HCT116 (cell line): ENCODE results near the gene RBM26. TPM values are rescaled to one million over a fixed set of nuclear protein-coding genes. Genes with fewer than 3 reads are reported as not detected.

Experiments
- ATAC-seq: fragments of 200-7000 bp; cut with Tn5 transposase; 2 replicates; pipeline ENCODE4 v1.9.1; 2020; ENCODE audit warnings: mild to moderate bottlenecking, moderate library complexity
- BruUV-seq: library from RNA; stranded (reverse); fragments of 400-500 nt; replicated peaks from 2 replicates; lab custom pipeline; 2021; lab: Mats Ljungman, UMichigan
- CTCF ChIA-PET: fragments of 300-600 bp; sonication (Branson Sonifier 250); formaldehyde crosslinking; loops from one replicate; lab custom pipeline; 2021; ENCODE audit warnings: antibody characterized with exemption; lab: Charles Lee
- POLR2A ChIA-PET: fragments of 300-600, 350-600 bp; sonication (Branson Sonifier 250); formaldehyde crosslinking; loops from one replicate; lab custom pipeline; 2021; ENCODE audit warnings: antibody characterized with exemption; lab: Charles Lee
- RAD21 ChIA-PET, 2 experiments: fragments of 300-600 bp; sonication (Branson Sonifier 250); formaldehyde crosslinking; loops; one replicate each; lab custom pipeline; 2023; ENCODE audit warnings: low total read pairs in 2 of 2; ENCODE audit not compliant: uncharacterized antibody in 2 of 2, unreplicated experiment in 2 of 2, low non-redundant PET in 1 of 2; lab: Charles Lee
- DNase-seq: peaks from one replicate; pipeline ENCODE4 v3.0.0-alpha.2; 2010; ENCODE audit warnings: low read depth, low spot score
- H2AFZ ChIP-seq: fragments of 200-600 bp; shearing (Covaris generic), sonication (generic); 2 replicates; pipeline ENCODE4 v1.6.1; 2017; ENCODE audit warnings: low read depth, mixed run types, mixed read lengths, antibody characterized with exemption, low read length; ENCODE audit not compliant: poor library complexity, severe bottlenecking
- H3K27ac ChIP-seq: 2 replicates; pipeline ENCODE4 v1.5.1; 2012; ENCODE audit warnings: low read depth, low read length
- H3K27me3 ChIP-seq: fragments of 200-600 bp; sonication (generic); 2 replicates; pipeline ENCODE4 v1.6.1; 2016; ENCODE audit warnings: mixed run types, low read length, mixed read lengths; ENCODE audit not compliant: insufficient read depth
- H3K36me3 ChIP-seq, 2 experiments: fragments of 200-500 bp in 1 of 2; fragments of 200-600 bp in 1 of 2; sonication (Bioruptor generic) in 1 of 2; sonication (generic) in 1 of 2; 2 replicates each; pipeline versions ENCODE4 v1.5.1 to v1.6.1; 2014 to 2016; ENCODE audit warnings: low read length in 2 of 2, inconsistent platforms in 1 of 2, mixed read lengths in 1 of 2, mixed run types in 1 of 2; ENCODE audit not compliant: insufficient read depth in 2 of 2, control insufficient read depth in 1 of 2
- H3K4me1 ChIP-seq, 2 experiments: fragments of 200-600 bp in 1 of 2; sonication (generic) in 1 of 2; 2 replicates each; pipeline versions ENCODE4 v1.5.1 to v1.6.1; 2012 to 2017; ENCODE audit warnings: low read length in 2 of 2, inconsistent platforms in 1 of 2, mild to moderate bottlenecking in 1 of 2, mixed read lengths in 1 of 2, mixed run types in 1 of 2, moderate library complexity in 1 of 2; ENCODE audit not compliant: insufficient read depth in 2 of 2, control insufficient read depth in 1 of 2
- H3K4me2 ChIP-seq: fragments of 200-600 bp; sonication (generic); 2 replicates; pipeline ENCODE4 v1.6.1; 2017; ENCODE audit warnings: mixed run types, low read length, mixed read lengths
- H3K4me3 ChIP-seq, 2 experiments: fragments of 200-600 bp in 1 of 2; sonication (generic) in 1 of 2; replicated peaks in 1 of 2; 2 replicates each; pipeline ENCODE4 v1.5.1; 2011 to 2016; ENCODE audit warnings: low read length in 2 of 2, control low read depth in 1 of 2, low read depth in 1 of 2, mild to moderate bottlenecking in 1 of 2, mixed read lengths in 1 of 2, mixed run types in 1 of 2
- H3K79me2 ChIP-seq: fragments of 200-600 bp; sonication (generic); 2 replicates; pipeline ENCODE4 v1.6.1; 2017; ENCODE audit warnings: mild to moderate bottlenecking, mixed run types, low read length, moderate library complexity, mixed read lengths; ENCODE audit not compliant: insufficient read depth
- H3K9ac ChIP-seq: fragments of 200-600 bp; sonication (generic); 2 replicates; pipeline ENCODE4 v1.6.1; 2016; ENCODE audit warnings: low read length, mixed read lengths
- H3K9me2 ChIP-seq: fragments of 200-600 bp; sonication (generic), shearing (Covaris generic); 2 replicates; pipeline ENCODE4 v1.6.1; 2017; ENCODE audit warnings: mixed run types, mild to moderate bottlenecking, moderate library complexity; ENCODE audit not compliant: insufficient read depth
- H3K9me3 ChIP-seq, 2 experiments: fragments of 200-500 bp in 1 of 2; fragments of 200-600 bp in 1 of 2; sonication (Bioruptor generic) in 1 of 2; sonication (generic) in 1 of 2; 2 replicates each; pipeline ENCODE4 v1.6.1; 2014 to 2017; ENCODE audit warnings: low read length in 2 of 2, mixed read lengths in 2 of 2, inconsistent platforms in 1 of 2, low read depth in 1 of 2, mild to moderate bottlenecking in 1 of 2, mixed run types in 1 of 2, moderate library complexity in 1 of 2; ENCODE audit not compliant: control insufficient read depth in 1 of 2, insufficient read depth in 1 of 2
- H4K20me1 ChIP-seq: fragments of 200-600 bp; sonication (generic), shearing (Covaris generic); 2 replicates; pipeline ENCODE4 v1.6.1; 2017; ENCODE audit warnings: mixed run types, mild to moderate bottlenecking, moderate library complexity; ENCODE audit not compliant: insufficient read depth
- CBX3 ChIP-seq: IDR thresholded peaks from 2 replicates; pipeline ENCODE4 v1.6.1; 2012; ENCODE audit warnings: low read depth
- CEBPB ChIP-seq: IDR thresholded peaks from 2 replicates; pipeline ENCODE4 v1.6.1; 2012; ENCODE audit warnings: low read depth
- EGR1 ChIP-seq: IDR thresholded peaks from 2 replicates; pipeline ENCODE4 v1.6.1; 2012; ENCODE audit warnings: low read depth
- ELF1 ChIP-seq: IDR thresholded peaks from 2 replicates; pipeline ENCODE4 v1.6.1; 2012; ENCODE audit warnings: low read depth, borderline replicate concordance
- EZH2 ChIP-seq: fragments of 200-600 bp; sonication (generic); IDR thresholded peaks from 2 replicates; pipeline ENCODE4 v1.6.1; 2017; ENCODE audit warnings: antibody characterized with exemption, mixed run types
- EZH2phosphoT487 ChIP-seq: fragments of 200-600 bp; IDR thresholded peaks from 2 replicates; pipeline ENCODE4 v1.6.1; 2018; ENCODE audit warnings: antibody characterized with exemption, borderline replicate concordance
- FOSL1 ChIP-seq: IDR thresholded peaks from 2 replicates; pipeline ENCODE4 v1.6.1; 2012; ENCODE audit warnings: low read depth
- RAD21 ChIP-seq: IDR thresholded peaks from 2 replicates; pipeline ENCODE4 v1.6.1; 2012; ENCODE audit warnings: low read depth, mild to moderate bottlenecking
- REST ChIP-seq: IDR thresholded peaks from 2 replicates; pipeline ENCODE4 v1.6.1; 2012; ENCODE audit warnings: low read depth
- SP1 ChIP-seq: IDR thresholded peaks from 2 replicates; pipeline ENCODE4 v1.6.1; 2012; ENCODE audit warnings: low read depth
- TCF7L2 ChIP-seq: IDR thresholded peaks from 2 replicates; pipeline ENCODE4 v1.7.0; 2011; ENCODE audit warnings: borderline replicate concordance, inconsistent platforms; ENCODE audit not compliant: insufficient read depth, insufficient read length; ENCODE audit errors: extremely low read depth
- ZFX ChIP-seq: fragments of 450-650 bp; IDR thresholded peaks from 2 replicates; pipeline ENCODE4 v1.6.1; 2017
- intact Hi-C: fragments of 100-400 bp; cut with micrococcal nuclease; formaldehyde crosslinking; loops from 2 replicates; pipeline ENCODE4 v1.10.0; 2022
- total RNA-seq: library from RNA; stranded (reverse); gene quantifications from one replicate; pipeline ENCODE4 v1.2.1, GENCODE V29; 2021; ENCODE audit not compliant: unreplicated experiment
- TF ChIP-seq, protein P1 (sequence below): IDR thresholded peaks from 2 replicates; pipeline ENCODE4 v1.6.1; 2011; ENCODE audit warnings: mild to moderate bottlenecking, low read length, moderate library complexity; ENCODE audit not compliant: insufficient replicate concordance; ENCODE audit errors: extremely low read depth

Gene RBM26
- total RNA-seq, 1 experiment from 2014 or later = 52.5 TPM

DNA sequence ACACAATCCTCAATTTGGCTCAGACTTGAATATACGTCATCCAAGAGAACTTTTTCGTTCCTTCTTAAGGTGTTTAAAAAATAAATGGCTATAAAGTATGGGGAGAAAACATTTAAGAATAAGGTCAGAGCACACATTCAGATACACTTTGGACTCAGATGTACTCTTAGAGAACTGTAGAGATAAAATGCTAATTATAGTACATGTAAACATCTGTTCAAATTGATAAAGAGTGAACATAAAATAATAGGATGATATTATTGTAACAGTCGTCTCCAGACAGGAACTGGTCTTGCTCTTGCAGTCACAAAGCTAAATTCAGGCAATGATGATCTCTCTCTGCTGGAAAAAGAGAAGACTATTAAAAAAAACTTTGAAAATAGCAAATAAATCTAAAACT, 91.4 kb downstream of the RBM26 start:
- RAD21 ChIA-PET = no interaction called here
- Histone ChIP-seq H3K4me3 (no peak overlapping the region), H3K27ac (no peak overlapping the region), H3K4me1 (no peaks in the 10 kb centered on the region), H2AFZ (no peak overlapping the region), H4K20me1 (no peaks in the 10 kb centered on the region), H3K27me3 (no peaks in the 10 kb centered on the region), H3K9me2 (no peaks in the 10 kb centered on the region), H3K4me2 (no peak overlapping the region), H3K36me3 (peaks cover 4 to 12% of the 10 kb centered on the region in 2 experiments; a peak in 1 of 4 replicates), H3K79me2 (no peaks in the 10 kb centered on the region), H3K9ac (no peak overlapping the region), H3K9me3 (no peaks in the 10 kb centered on the region)
- BruUV-seq = no TSS peak
- DNase-seq (no peak), ATAC-seq (no peak)
- CTCF ChIA-PET = no interaction called here
- intact Hi-C loops = no loop called here
- POLR2A ChIA-PET = no interaction called here
- TF ChIP-seq EZH2 = no peak
- TF ChIP-seq RAD21 = no peak
- no peak for TF ChIP-seq ZFX
- no peak for TF ChIP-seq TCF7L2
- TF ChIP-seq, protein P1, sequence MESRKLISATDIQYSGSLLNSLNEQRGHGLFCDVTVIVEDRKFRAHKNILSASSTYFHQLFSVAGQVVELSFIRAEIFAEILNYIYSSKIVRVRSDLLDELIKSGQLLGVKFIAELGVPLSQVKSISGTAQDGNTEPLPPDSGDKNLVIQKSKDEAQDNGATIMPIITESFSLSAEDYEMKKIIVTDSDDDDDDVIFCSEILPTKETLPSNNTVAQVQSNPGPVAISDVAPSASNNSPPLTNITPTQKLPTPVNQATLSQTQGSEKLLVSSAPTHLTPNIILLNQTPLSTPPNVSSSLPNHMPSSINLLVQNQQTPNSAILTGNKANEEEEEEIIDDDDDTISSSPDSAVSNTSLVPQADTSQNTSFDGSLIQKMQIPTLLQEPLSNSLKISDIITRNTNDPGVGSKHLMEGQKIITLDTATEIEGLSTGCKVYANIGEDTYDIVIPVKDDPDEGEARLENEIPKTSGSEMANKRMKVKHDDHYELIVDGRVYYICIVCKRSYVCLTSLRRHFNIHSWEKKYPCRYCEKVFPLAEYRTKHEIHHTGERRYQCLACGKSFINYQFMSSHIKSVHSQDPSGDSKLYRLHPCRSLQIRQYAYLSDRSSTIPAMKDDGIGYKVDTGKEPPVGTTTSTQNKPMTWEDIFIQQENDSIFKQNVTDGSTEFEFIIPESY = no peak
- TF ChIP-seq CBX3 = no peak
- TF ChIP-seq CEBPB = no peak
- no peak for TF ChIP-seq SP1
- TF ChIP-seq REST = no peak
- no peak for TF ChIP-seq FOSL1
- no peak for TF ChIP-seq EGR1
- TF ChIP-seq ELF1 = no peak
- no peak for TF ChIP-seq EZH2phosphoT487
